ENCODE results near the gene PREX1. TPM values are rescaled to one million over a fixed set of nuclear protein-coding genes. Genes with fewer than 3 reads are reported as not detected.
A peak's percentile ranks its signal among the peaks of the same experiment; 100 is the strongest.

Gene PREX1
- total and polyA plus RNA-seq, 2 experiments from 2014 or later = 2.4 to 10.3 TPM

DNA sequence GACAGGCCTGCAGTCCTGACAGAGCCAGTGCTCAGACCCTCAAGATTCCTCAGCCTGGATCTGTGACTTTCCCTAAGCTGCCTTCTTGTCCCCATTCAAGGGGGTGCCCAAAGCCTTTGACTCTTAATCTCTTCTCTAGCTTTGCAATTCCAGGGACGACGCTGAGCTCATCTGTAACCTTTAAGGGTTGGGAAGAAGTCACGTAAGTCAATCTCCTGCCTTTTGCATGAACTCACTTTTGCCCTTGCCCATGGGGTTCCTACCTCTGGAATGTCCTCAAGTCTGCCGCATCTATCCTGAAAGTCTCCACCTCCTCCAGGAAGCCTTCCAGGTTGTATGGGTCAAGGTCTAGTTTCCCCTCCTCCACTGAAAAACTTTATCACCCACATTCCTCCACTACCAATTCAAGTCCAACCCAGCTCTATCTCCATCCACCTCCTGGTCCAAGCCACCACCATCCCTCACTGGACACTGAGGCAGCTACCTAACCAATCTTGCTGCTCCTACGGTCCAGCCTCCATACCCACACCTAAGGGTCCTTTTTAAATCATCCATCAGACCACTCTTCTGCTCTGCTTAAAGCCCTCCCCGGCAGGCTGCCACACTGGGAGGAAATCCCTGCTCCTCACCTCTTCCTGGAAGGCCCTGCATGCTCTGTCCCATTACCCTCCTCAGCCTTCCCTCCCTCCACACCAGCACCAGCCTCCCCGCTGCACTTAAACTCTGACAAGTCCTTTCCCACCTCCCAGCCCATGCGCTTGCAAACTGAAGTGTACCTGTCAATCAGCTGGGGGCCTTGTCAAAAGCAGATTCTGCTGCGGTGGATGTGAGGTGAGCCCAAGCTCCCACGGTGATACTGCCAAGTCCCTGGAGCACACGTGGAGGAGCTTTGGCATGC is 29.7 kb downstream of the PREX1 start:
- H3K9me2 ChIP-seq (ENCODE audit: insufficient read depth) = no peaks in the 10 kb centered on the region
- H3K36me3 Mint-ChIP-seq (ENCODE audit: low read depth) = no peaks in the 10 kb centered on the region
- H3K27me3 Mint-ChIP-seq (ENCODE audit: insufficient read depth, low read depth, poor library complexity) = peaks cover 8% of the 10 kb centered on the region
- H3K9me3 Mint-ChIP-seq = no peaks in the 10 kb centered on the region
- H3K79me2 ChIP-seq (replicated peaks; ENCODE audit: insufficient read depth) = no peaks in the 10 kb centered on the region
- 0 out of 2 replicates have a peak overlapping the region, but pooled peaks have one; percentile 55 for H3K27ac ChIP-seq (ENCODE audit: low read depth)
- H2AFZ ChIP-seq = peak overlapping the region; percentile 56; the same call in 1 of the 2 replicates
- H3K27me3 ChIP-seq (ENCODE audit: insufficient read depth) = no peaks in the 10 kb centered on the region
- no peaks in the 10 kb centered on the region for H3F3A ChIP-seq (replicated peaks; ENCODE audit: low read depth)
- no peaks in the 10 kb centered on the region for H3K36me3 ChIP-seq (ENCODE audit: insufficient read depth)
- no peak for DNase-seq (ENCODE audit: low spot score)
- H3K4me1 Mint-ChIP-seq = peaks cover 42% of the 10 kb centered on the region
- H3K4me3 Mint-ChIP-seq = no peak overlapping the region; the same call in 2 of the 3 replicates
- no peak for TF ChIP-seq ETS1 (IDR thresholded peaks at IDR 0.05)
- TF ChIP-seq EZH2 (IDR thresholded peaks at IDR 0.05; ENCODE audit: low read depth, unreplicated experiment) = no peak
- TF ChIP-seq, protein P1, sequence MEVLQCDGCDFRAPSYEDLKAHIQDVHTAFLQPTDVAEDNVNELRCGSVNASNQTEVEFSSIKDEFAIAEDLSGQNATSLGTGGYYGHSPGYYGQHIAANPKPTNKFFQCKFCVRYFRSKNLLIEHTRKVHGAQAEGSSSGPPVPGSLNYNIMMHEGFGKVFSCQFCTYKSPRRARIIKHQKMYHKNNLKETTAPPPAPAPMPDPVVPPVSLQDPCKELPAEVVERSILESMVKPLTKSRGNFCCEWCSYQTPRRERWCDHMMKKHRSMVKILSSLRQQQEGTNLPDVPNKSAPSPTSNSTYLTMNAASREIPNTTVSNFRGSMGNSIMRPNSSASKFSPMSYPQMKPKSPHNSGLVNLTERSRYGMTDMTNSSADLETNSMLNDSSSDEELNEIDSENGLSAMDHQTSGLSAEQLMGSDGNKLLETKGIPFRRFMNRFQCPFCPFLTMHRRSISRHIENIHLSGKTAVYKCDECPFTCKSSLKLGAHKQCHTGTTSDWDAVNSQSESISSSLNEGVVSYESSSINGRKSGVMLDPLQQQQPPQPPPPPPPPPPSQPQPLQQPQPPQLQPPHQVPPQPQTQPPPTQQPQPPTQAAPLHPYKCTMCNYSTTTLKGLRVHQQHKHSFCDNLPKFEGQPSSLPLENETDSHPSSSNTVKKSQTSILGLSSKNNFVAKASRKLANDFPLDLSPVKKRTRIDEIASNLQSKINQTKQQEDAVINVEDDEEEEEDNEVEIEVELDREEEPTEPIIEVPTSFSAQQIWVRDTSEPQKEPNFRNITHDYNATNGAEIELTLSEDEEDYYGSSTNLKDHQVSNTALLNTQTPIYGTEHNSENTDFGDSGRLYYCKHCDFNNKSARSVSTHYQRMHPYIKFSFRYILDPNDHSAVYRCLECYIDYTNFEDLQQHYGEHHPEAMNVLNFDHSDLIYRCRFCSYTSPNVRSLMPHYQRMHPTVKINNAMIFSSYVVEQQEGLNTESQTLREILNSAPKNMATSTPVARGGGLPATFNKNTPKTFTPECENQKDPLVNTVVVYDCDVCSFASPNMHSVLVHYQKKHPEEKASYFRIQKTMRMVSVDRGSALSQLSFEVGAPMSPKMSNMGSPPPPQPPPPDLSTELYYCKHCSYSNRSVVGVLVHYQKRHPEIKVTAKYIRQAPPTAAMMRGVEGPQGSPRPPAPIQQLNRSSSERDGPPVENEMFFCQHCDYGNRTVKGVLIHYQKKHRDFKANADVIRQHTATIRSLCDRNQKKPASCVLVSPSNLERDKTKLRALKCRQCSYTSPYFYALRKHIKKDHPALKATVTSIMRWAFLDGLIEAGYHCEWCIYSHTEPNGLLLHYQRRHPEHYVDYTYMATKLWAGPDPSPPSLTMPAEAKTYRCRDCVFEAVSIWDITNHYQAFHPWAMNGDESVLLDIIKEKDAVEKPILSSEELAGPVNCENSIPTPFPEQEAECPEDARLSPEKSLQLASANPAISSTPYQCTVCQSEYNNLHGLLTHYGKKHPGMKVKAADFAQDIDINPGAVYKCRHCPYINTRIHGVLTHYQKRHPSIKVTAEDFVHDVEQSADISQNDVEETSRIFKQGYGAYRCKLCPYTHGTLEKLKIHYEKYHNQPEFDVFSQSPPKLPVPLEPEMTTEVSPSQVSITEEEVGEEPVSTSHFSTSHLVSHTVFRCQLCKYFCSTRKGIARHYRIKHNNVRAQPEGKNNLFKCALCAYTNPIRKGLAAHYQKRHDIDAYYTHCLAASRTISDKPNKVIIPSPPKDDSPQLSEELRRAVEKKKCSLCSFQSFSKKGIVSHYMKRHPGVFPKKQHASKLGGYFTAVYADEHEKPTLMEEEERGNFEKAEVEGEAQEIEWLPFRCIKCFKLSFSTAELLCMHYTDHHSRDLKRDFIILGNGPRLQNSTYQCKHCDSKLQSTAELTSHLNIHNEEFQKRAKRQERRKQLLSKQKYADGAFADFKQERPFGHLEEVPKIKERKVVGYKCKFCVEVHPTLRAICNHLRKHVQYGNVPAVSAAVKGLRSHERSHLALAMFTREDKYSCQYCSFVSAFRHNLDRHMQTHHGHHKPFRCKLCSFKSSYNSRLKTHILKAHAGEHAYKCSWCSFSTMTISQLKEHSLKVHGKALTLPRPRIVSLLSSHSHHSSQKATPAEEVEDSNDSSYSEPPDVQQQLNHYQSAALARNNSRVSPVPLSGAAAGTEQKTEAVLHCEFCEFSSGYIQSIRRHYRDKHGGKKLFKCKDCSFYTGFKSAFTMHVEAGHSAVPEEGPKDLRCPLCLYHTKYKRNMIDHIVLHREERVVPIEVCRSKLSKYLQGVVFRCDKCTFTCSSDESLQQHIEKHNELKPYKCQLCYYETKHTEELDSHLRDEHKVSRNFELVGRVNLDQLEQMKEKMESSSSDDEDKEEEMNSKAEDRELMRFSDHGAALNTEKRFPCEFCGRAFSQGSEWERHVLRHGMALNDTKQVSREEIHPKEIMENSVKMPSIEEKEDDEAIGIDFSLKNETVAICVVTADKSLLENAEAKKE (CRISPR knock-in tag; IDR thresholded peaks at IDR 0.05) = no peak
- no peak for TF ChIP-seq ZNF331 (CRISPR knock-in tag; IDR thresholded peaks at IDR 0.05; ENCODE audit: low read depth)
- TF ChIP-seq EZH2phosphoT487 (IDR thresholded peaks at IDR 0.05; ENCODE audit: unreplicated experiment) = no peak
- no peak for TF ChIP-seq NANOG (IDR thresholded peaks at IDR 0.05; ENCODE audit: borderline replicate concordance)
- TF ChIP-seq STAT1 (IDR thresholded peaks at IDR 0.05; ENCODE audit: unreplicated experiment) = no peak
- no peak for TF ChIP-seq POLR2AphosphoS5 (IDR thresholded peaks at IDR 0.05; ENCODE audit: low read depth)
- TF ChIP-seq JUNB (IDR thresholded peaks at IDR 0.05; ENCODE audit: unreplicated experiment) = no peak
- TF ChIP-seq, protein P2, sequence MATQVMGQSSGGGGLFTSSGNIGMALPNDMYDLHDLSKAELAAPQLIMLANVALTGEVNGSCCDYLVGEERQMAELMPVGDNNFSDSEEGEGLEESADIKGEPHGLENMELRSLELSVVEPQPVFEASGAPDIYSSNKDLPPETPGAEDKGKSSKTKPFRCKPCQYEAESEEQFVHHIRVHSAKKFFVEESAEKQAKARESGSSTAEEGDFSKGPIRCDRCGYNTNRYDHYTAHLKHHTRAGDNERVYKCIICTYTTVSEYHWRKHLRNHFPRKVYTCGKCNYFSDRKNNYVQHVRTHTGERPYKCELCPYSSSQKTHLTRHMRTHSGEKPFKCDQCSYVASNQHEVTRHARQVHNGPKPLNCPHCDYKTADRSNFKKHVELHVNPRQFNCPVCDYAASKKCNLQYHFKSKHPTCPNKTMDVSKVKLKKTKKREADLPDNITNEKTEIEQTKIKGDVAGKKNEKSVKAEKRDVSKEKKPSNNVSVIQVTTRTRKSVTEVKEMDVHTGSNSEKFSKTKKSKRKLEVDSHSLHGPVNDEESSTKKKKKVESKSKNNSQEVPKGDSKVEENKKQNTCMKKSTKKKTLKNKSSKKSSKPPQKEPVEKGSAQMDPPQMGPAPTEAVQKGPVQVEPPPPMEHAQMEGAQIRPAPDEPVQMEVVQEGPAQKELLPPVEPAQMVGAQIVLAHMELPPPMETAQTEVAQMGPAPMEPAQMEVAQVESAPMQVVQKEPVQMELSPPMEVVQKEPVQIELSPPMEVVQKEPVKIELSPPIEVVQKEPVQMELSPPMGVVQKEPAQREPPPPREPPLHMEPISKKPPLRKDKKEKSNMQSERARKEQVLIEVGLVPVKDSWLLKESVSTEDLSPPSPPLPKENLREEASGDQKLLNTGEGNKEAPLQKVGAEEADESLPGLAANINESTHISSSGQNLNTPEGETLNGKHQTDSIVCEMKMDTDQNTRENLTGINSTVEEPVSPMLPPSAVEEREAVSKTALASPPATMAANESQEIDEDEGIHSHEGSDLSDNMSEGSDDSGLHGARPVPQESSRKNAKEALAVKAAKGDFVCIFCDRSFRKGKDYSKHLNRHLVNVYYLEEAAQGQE (IDR thresholded peaks at IDR 0.05; ENCODE audit: unreplicated experiment) = no peak
- TF ChIP-seq ZNF114 (CRISPR knock-in tag; IDR thresholded peaks at IDR 0.05) = no peak
- TF ChIP-seq CTCF (conservative IDR thresholded peaks at IDR 0.05; ENCODE audit: low read depth in 2 of 2) = no peak
- no peak for TF ChIP-seq CREB1 (CRISPR knock-in tag; IDR thresholded peaks at IDR 0.05; ENCODE audit: low read depth)
- no peak overlapping the region for H3K4me3 ChIP-seq
- no peak overlapping the region; the same call in 1 of the 2 replicates for H3K27ac Mint-ChIP-seq
- ATAC-seq = no peak; the same call in 2 of the 3 replicates
- H3K4me2 ChIP-seq = no peak overlapping the region
- H4K20me1 ChIP-seq (replicated peaks; ENCODE audit: insufficient read depth) = no peaks in the 10 kb centered on the region
- peaks cover 21% of the 10 kb centered on the region for H3K4me1 ChIP-seq (ENCODE audit: insufficient read depth)
